GM20000 (cell line): ENCODE measurements around the gene FNTB.

Source experiments
- DNase-seq: peaks from one replicate; pipeline ENCODE4 v3.0.0; 2012; ENCODE audit warnings: low spot score
- CTCF ChIP-seq: IDR thresholded peaks from 2 replicates; pipeline ENCODE4 v1.5.1; 2012; ENCODE audit warnings: mild to moderate bottlenecking, control low read depth; ENCODE audit errors: extremely low read depth, missing control alignments

FNTB gene

GRCh38 chr14:65053466-65053865 is 66.8 kb downstream of the FNTB start:
- TF ChIP-seq CTCF: no peak
- DNase-seq: no peak

- no peak for DNase-seq
- TF ChIP-seq CTCF: no peak
These were observed 67.9 kb downstream of the FNTB start for GRCh38 chr14:65054471-65055085.

- no peak for TF ChIP-seq CTCF
- DNase-seq: no peak
These were observed 71.0 kb downstream of the FNTB start for GRCh38 chr14:65057695-65058094.

- DNase-seq: no peak
- TF ChIP-seq CTCF: no peak
These were observed 75.7 kb downstream of the FNTB start for GRCh38 chr14:65062096-65063075.

- TF ChIP-seq CTCF: no peak
- no peak for DNase-seq
These were observed 79.0 kb downstream of the FNTB start for GRCh38 chr14:65065719-65066118.

- DNase-seq: no peak
- no peak for TF ChIP-seq CTCF
These were observed 83.2 kb downstream of the FNTB start for GRCh38 chr14:65069874-65070413.

GRCh38 chr14:65070471-65070976 is 83.8 kb downstream of the FNTB start:
- no peak for DNase-seq
- TF ChIP-seq CTCF: no peak
